OCI-LY7 (cell line): ENCODE measurements around the gene TBC1D19.

Experiments used
- EZH2phosphoT487 ChIP-seq: fragments of 200-600 bp; sonication (generic); IDR thresholded peaks from 2 replicates; pipeline ENCODE4 v1.6.1; 2018; ENCODE audit warnings: low read depth, borderline replicate concordance, mild to moderate bottlenecking, mixed run types, antibody characterized with exemption, low read length, moderate library complexity, mixed read lengths
- TF ChIP-seq, protein P1 (sequence below): fragments of 200-600 bp; sonication (generic); conservative IDR thresholded peaks from 2 replicates; pipeline ENCODE4 v1.5.1; 2014; ENCODE audit warnings: mild to moderate bottlenecking, antibody characterized with exemption, low read length, moderate library complexity, mixed read lengths

DNA sequence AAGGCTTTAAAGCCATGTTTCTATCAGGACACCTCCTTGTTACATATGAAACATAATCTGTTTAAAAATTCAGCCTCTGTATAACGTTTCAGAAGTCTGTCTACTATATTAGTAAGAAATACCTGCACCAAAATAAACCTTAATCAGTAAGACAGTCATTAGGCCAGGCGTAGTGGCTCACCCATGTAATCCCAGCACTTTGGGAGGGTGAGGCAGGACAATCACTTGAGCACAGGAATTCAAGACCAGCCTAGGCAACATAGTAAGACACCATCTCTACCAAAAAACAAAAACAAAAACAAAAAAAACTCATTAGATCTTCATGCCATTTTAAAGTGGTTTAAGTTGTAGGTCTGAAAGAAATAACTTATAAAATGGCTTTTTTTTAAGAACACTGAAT lies 169.3 kb downstream of the TBC1D19 start:
- TF ChIP-seq, protein P1, sequence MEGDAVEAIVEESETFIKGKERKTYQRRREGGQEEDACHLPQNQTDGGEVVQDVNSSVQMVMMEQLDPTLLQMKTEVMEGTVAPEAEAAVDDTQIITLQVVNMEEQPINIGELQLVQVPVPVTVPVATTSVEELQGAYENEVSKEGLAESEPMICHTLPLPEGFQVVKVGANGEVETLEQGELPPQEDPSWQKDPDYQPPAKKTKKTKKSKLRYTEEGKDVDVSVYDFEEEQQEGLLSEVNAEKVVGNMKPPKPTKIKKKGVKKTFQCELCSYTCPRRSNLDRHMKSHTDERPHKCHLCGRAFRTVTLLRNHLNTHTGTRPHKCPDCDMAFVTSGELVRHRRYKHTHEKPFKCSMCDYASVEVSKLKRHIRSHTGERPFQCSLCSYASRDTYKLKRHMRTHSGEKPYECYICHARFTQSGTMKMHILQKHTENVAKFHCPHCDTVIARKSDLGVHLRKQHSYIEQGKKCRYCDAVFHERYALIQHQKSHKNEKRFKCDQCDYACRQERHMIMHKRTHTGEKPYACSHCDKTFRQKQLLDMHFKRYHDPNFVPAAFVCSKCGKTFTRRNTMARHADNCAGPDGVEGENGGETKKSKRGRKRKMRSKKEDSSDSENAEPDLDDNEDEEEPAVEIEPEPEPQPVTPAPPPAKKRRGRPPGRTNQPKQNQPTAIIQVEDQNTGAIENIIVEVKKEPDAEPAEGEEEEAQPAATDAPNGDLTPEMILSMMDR: no peak
- TF ChIP-seq EZH2phosphoT487: no peak
